Brain pericyte (primary cell): ENCODE measurements around the gene PTPN3.

Experiments used
- DNase-seq: peaks from one replicate; pipeline ENCODE4 v3.0.0-alpha.2; 2012; ENCODE audit warnings: low read depth, low spot score

Gene PTPN3

DNA sequence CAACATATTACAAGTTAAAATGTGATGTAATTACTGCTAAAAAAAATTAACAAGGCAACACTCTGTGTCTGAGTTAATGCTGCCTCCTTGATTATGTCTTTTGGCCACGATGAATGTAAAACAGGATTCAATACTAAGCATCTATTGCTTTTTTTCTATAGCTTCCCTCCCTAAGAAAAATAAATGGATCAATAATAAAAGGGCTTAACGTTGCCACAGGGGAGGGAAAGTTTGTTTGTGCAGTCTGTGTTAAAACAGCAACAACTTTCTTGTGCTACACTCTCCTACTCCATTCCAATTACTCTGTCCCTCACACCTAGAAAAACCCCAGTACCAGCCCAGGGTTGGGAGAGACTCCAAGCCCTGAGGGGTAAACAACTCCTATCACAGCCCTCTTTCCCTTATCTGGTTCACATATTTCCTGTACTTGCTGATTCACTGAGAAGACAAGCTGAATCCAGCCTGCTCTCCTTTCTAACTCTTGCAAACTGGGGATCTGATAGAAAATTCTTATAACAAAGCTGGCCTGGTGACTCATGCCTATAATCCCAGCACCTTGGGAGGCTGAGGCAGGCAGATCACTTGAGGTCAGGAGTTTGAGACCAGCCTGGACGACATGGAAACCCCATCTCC, 44.8 kb downstream of the PTPN3 start:
- no peak for DNase-seq

DNA sequence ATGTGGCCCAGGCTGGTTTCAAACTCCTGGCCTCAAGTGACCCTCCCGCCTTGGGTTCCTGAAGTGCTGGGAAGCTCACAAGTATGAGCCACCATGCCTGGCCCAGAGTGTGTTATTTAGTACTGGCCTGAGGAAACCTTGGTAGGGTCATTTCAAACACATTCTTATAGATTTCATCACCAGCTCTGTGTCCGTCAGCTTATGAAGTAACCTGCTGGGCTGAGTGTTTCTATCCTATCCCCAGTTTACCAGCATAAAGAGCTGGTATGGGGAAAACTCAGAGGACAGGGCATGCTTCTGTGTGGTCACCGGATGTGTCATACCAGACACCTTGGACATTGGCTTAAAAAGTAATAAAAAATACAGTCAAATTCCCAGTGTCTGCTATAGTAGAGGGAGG, 45.3 kb downstream of the PTPN3 start:
- DNase-seq, result no peak

DNA sequence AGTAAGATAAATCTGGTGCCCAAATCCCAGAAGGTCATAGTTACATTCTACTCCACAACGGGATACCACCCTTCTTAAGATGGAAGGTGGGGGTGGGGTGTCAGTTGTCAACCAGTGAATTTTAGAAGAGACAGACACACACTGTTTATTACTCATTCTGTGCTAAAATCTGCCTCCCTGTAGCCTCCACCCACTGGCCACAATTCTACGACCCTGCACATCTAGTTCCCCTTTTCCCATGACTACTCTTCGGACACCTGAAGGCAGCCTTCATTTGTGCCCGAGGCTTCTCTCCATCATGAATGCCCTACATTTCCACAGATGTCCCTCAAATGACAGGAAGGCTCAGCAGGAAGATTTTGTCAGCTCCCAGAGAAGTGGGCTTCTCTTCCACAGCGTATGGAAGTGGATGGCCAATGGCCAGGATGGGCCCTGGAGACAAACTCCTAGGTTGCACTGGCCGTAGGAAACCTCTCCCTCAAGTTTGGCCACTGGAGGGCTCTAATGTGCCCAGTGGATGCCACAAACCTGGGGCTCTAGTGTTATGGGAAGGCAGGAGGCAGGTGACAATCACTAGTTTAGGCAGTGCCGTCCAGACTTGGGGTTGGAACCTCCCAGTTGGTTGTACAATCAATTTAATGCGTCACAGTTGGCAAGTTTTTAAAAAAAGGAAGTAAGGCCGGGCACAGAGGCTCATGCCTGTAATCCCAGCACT, 46.6 kb downstream of the PTPN3 start:
- DNase-seq, result no peak

GRCh38 chr9:109450346-109450745, 47.8 kb downstream of the PTPN3 start:
- DNase-seq, result no peak

DNA sequence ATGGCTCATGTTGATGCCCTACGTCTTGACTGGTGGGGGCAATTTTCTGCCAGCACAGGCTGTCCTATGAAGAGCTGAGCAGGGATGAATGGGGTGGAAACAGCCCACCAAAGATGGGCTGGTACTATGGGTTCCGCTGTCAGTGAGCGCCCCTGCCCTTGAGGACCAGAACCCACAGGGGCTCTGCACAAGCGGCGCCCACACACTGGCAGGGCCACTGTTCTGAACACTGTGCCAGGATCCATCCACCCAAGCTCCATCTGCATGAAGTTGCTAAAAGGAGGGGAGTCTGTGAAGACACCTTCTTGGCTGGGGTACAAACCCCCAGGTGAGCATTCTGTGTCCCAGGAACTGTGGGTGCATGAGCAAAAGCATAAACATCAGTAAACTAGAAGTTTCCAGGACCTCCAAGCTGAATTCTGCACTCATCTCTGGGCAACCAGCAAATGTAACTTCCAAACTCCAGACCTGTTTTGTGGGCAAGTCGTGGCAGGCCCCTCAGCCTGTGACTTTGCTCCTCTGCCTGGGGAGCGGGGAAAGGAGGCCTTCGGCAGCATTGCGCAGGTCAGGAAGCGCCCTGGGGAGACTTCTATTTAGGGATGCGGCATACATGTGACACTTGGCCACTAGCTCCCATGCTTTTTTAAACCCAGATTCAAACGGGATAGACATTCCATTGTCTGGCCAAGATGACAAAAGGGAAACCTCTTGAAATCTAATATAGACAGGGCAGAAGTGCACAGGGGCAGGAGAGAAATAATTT, 48.9 kb downstream of the PTPN3 start:
- no peak for DNase-seq

- DNase-seq, result no peak
Measured at GRCh38 chr9:109448223-109448622, 49.9 kb downstream of the PTPN3 start.

- no peak for DNase-seq
Measured at GRCh38 chr9:109447329-109448076, 50.6 kb downstream of the PTPN3 start.

DNA sequence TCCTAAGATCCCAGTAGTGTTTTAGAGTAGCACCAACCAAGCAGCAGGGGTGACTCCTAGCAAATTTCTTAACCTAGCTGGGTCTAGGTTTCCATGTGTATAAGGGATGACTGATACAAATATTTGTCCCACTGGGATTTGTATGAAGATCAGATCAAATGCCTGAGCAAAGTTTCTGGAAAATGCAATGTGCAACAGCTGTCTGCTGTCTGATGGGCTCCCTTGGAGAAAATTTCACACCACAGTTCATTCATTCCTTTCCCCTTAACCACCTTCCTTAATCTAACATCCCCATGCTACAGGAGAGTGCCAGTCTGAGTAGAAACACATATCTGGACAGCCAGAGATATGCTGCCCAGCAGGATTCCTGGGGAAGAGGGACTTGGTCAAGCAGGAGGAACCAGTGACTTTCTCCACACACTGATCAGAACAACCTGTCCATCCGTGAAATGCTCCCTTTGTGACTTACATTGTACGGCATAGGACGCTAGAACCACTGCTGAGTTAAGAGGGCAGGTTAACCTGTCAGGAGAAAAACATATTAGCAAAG, 53.3 kb downstream of the PTPN3 start:
- DNase-seq, result no peak

GRCh38 chr9:109442716-109443115, 55.4 kb downstream of the PTPN3 start:
- no peak for DNase-seq

GRCh38 chr9:109441296-109441695, 56.8 kb downstream of the PTPN3 start:
- DNase-seq, result no peak

- peak; percentile 43 for DNase-seq
Measured at GRCh38 chr9:109440797-109441287, 57.3 kb downstream of the PTPN3 start.

DNA sequence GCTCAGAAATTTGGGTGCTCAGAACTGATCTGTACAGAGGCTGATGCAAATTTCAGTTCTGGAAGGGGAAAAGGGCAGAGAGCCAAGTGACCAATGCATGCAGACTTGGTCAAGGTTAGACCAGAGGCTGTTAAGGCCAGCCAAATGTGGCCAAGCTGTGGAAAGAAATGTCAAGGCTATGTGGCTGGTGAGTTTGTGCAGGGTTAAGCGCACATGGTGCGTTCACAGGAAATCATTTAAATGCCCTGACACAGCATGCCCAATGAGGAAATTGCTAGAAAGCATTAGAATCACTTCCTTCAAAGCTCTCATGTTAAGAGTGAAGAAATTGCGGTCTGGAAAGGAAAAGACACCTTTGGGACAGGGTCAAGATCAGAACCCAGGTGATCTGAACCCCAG, 58.0 kb downstream of the PTPN3 start:
- DNase-seq, result no peak

DNA sequence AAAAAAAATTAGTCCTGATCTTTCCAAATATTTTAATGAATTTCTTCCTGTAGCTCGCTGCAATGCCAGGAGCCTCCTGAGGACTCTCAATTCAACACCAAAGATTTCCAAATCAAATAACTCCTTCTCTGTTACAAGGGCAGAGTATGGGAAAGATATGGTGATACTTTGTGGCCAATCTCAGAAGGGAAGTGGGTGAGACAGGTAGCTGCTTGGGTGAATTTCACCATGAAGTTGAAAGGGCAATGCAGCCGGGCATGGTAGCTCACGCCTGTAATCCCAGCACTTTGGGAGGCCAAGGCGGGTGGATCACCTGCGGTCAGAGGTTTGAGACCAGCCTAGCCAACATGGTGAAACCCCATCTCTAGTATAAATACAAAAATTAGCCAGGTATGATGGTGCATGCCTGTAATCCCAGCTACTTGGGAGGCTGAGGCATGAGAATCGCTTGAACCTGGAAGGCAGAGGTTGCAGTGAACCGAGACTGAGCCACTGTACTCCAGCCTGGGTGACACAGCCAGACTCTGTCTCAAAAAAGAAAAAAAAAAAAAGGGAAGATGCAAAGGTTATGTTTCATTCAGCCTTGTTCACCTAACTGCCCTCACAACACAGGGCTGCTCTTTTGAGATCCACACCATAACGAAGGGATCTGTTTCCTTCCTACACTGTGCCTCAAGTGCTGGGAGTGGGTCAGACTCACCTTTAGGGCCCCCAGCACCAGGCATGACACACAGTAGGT, 58.6 kb downstream of the PTPN3 start:
- DNase-seq, result no peak

DNA sequence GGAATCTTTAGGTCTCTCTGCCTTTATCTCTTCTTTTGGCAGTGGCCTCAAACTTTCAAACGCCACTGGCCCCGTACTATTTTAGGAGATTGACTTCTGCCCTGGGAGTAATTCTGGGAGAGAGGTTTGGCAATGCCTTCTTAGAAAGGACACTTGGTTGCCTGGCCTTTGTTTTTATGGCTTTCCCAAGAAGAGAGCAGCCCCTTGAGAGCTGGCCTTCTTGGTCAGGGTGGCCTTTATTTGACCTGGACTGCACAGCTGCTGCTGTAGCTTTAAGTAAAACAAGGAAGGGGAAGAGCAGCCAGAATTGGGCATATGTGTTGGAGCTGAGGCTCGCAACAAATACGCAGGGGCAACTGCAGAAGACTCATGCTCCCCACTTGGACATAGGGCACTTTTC, 60.8 kb downstream of the PTPN3 start:
- DNase-seq, result no peak

GRCh38 chr9:109436071-109436470, 62.0 kb downstream of the PTPN3 start:
- DNase-seq, result no peak

- no peak for DNase-seq
Measured at GRCh38 chr9:109433476-109433875, 64.6 kb downstream of the PTPN3 start.

DNA sequence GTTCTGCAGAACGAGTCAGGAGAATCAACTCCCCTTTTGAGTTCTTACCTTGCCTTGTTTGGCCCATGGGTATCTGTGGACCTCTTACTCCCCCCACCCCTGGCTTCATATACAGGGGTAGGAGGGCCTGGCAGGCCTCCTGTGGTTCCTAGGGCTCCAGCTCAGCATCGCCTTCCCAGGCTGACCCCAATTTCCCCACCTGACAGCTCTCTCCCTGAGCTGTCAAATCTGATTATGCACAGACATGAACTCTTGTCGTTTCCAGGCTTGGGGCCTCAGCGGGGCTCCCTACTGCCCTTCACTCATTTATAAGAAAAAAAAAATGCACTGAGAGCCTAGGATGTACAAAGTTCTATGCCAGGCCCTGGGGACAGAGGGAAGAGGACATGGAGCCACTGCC, 67.9 kb downstream of the PTPN3 start:
- no peak for DNase-seq

GRCh38 chr9:109428854-109429253, 69.3 kb downstream of the PTPN3 start:
- DNase-seq, result no peak

DNA sequence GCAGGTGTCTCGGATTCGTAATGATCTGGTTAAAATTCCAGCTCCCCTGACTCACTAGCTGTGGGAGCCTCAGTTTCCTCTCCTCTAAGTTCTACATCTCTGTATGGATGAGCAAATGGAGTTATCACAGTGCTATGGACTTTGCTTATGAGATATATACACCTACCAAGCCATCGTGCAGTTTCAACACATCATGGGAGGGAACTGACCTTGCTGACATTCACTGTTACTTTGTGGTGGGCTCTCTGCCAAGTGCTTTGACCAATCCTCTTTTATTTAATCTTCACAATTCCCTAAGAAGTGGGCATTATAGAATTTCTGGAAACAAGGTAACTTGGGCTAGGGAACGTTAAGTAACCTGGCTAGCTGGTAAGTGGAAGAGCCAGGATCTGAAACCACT, 70.2 kb downstream of the PTPN3 start:
- no peak for DNase-seq

- DNase-seq, result no peak
Measured at GRCh38 chr9:109426626-109427402, 71.3 kb downstream of the PTPN3 start.
